Stimulated activated CD8-positive, alpha-beta memory T cell treated with anti-CD3 and anti-CD28 coated beads, Interleukin-15, amount 100 ng/mL, for 4 hours (primary cell): Measurements from ENCODE around the gene ELFN2.

ENCODE experiments used
- DNase-seq, 2 donors: peaks; one replicate each; pipeline ENCODE4 v3.0.0-alpha.2; 2020; ENCODE audit warnings: low read depth in 2 of 2

ELFN2 gene

DNA sequence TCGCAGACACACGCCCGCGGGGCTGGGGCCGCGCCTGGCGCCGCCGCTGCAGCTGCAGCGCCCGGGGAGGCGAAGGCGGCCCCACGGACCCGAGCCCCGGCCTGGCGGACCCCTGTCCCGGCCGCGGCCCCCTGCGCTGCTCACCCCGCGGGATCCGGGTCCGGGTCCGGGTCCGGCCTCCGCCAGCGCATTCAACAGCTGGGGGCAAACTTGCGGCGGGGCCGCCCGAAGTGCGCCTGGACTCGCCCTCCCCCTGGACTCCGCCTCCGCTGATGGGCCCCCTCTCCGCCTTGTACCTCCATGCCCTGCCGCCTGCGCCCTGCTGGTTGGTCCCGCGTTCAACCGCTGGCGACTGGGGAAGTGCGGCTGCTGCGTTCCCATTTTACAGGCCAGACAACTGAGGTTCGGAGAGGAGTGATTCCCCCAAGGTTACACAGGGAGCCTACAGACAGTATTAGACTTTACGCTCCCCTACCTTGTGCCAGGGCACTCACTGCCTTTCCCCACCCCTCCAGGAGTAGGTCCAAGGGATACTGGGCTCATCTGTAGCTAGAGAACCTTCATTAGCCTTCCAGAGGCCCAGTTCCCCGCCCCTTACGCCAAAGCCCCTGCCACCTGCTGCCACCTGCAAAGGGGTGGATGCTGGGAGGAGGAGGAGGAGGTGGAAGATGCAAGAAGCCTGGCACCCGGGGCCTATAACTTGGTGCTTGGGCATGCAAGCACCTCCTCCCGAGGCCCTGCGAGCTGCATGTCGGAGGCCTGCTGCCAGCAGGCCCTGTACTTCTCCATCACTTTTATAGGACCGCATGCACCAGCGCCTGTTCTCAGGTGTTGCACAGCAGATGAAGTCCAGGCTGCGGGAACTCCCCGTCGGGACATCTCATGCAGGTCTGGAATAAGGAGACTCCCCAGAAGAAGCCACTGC is 694 bp upstream of the ELFN2 start:
- DNase-seq: no peak

DNA sequence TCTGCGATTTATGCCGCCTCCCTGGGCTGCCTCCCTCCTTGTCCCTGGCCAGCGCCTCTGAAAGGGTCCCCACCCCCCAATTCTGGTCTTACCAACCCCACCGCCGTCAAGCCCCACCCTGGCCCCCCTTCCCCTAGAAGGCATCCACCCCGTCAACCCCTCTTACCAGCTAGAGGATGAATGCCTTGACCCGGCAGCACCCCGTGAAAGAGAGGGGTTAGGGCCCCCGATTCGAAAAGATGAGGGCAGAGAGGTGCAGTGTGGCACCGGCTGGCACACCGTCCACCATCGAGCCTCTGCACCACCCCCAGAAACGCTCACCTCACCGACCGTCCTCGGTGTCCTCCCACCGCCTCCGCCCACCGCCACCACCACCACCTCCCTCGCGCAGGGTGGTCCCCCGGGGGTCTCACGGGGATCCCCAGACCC is 559 bp downstream of the ELFN2 start:
- DNase-seq: no peak

DNA sequence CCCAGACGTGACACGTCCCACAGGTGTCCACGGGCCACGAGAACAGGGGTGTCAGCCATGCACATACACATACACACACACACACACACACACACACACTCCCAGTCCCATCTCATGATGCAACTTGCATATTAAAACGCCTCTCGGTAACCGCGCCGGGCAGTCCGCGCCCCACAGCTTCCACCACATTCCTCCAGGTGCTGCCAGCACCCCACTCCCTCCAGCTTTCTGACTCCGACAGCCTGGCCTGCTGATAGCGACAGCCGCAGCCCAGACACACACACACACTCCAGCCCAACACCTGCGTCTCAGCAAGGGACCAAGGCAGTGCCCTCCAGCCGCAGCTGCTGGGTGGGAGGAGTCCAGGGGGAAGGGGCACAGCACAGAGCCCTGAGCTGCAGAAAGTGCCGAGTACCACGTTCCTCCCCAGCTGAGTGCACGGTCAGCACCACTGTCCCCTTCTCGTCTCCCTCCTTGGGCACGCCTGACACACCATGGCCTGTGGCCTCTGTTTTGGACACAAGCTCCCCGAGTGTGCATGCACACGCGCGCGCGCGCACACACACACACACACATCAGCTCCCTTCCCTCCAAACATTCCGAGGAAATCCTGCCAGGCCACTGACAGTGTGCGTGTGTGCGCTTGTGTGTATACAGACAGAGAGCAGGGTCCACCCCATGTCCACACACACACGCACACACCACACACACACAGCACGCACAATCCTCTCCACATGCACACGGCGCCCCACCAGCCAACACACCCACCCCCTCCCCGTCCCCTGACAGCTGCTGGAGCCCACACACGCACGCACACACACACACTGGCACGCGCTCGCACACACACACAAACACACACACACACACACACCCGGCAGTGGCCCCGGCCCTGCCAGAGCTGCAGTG is 1.2 kb downstream of the ELFN2 start:
- no peak for DNase-seq

DNA sequence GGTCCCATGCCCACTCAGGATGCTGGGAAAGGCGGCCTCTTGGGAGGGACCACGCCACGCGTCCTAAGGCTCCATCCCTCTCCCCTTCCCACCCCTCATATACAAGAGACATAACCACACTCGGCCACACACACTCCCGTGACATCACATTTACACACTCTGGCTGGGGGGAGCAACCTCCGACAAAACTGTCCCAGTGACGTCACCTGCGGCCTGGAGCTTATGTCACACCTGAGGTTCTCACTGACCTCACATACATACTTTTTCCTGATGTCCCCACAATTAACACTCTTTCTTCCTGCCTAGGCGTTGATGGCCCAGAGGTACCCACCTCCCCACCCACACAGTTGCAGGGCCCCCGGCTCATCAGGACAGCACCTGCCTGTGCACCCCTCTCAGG is 1.9 kb downstream of the ELFN2 start:
- no peak for DNase-seq

DNA sequence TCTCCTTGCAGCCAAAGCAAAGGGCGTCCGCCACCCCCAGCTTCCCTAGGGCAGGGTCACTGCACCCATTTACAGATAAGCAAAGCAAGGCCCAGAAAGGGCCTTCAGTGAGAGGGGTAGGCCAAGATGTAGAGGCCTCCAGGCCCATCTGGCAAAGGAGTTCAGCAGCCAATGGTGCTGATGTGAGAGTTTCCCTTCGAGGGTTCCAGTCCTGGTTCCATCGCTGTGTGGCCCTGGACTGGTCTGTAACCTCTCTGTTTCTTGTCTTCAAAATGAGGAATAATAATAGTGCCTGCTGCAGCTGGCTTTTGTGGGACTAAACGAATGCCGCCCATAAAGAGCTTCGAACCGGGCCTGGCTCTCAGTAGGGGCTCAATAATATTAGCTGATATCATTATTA is 4.0 kb downstream of the ELFN2 start:
- no peak for DNase-seq

DNA sequence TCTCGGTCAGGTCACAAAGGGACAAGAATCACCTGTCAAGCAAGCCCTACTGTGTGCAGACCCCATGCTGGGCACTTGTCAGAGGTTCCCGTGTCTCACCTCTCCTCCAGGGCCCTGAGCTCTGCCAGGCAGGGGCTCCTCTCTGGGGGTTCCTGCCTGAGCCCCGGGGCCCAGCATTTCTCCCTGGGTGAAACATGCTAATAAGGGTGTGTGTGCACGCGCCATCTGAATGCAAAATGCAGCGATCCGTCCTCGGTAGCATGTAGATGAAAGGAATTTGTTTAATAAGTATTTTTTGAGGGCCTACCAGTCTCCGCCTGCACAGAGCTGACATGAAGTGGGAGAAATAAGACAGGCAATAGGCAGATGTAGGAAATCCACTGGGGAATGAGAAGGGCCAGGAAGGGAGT is 5.8 kb downstream of the ELFN2 start:
- DNase-seq: no peak

DNA sequence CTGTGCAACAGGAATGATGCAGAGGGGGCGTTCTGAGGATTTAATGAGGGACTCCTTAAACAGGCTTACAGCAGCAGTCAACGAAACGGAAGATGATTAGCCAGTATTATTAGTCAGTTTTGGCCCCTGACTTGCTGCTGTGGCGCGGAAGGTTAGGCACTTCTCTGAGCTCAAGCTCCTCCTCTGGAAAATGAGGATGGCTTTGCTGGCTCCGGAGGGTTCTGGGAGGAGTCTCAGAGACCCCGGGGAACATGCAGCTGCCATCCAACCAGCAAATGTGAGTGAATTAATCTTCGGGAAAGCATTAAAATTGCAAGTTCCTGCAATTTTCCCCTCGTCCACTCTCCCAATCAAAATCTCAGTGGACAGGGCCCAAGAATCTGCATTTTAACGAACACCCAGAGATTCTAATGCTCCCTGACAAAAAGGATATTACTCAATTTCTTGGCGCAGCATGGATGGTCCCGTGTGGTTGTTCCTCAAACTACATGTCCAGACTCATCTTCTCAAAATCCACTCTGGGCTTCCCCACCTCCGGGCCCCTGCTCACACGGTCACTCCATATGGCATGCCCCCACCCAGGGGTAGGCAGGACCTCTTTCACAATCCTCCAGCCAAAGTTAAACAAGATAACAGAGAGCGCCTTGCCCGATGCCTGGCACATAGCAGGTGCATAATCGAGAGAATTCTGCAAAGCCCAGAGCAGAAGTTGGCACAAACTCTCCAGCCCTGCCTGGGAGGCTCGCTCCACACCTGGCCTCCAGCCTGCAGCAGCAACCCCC is 6.4 kb downstream of the ELFN2 start:
- no peak for DNase-seq

DNA sequence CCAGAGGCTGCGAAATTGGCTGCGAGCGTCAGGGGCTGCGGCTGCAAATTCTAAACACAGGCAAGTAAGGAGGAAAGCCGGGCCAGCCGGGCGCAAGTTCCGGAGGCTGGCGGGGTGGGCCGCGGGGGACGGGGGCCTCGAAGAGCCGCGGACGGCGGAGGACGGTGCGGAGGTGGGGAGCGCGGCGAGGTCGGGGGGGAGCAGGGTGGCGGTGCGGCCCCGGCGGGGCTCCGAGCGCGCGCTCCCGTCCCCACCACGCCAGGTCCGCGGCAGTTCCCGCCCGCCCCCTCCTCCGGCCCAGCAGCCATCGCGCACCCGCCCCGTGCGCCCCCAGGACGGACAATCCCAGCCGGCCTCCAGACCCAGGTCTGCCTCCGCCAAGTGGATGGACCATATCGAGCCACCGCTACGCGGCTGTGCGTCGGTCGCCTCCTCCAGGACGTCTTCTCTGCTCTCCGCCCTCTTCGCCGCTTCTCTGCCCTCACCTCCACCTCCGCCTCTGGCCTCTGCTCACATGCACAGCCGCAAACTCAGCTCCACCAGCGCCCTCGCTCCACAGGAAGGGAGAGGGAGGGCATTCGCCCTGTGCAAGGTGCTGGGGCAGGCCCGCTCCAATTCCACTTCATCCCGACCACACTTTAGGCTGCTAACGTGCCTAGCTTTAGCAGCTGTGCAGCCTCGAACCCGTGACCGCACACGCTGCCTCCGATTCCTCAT is 7.2 kb downstream of the ELFN2 start:
- DNase-seq: no peak

DNA sequence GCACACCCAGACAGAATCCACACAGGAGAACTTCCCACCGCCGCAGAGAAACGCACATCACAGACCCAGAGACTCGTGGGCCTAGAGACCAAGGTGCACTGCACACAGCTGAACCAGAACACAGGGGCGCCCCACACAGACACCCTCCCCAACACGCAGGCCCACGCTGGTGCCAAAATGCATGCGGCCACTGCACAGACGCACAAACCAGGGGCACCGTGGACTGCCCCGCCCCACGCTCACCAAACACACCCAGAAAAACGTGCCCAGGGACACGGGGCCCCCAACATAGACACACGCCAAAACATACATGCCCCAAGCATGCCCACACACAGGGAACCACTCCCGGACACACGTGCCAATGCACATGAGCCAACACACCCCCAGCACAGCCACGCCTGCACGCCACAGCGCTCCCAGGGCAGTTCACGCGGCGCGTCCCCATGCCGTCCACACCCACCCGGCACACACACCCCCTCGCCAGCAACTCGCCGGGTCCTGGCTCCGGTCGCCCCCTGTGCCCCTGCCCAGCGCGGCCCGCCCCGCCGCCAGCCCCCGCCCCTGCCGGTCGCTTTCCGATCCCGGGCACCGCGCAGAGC is 7.8 kb downstream of the ELFN2 start:
- no peak for DNase-seq

DNA sequence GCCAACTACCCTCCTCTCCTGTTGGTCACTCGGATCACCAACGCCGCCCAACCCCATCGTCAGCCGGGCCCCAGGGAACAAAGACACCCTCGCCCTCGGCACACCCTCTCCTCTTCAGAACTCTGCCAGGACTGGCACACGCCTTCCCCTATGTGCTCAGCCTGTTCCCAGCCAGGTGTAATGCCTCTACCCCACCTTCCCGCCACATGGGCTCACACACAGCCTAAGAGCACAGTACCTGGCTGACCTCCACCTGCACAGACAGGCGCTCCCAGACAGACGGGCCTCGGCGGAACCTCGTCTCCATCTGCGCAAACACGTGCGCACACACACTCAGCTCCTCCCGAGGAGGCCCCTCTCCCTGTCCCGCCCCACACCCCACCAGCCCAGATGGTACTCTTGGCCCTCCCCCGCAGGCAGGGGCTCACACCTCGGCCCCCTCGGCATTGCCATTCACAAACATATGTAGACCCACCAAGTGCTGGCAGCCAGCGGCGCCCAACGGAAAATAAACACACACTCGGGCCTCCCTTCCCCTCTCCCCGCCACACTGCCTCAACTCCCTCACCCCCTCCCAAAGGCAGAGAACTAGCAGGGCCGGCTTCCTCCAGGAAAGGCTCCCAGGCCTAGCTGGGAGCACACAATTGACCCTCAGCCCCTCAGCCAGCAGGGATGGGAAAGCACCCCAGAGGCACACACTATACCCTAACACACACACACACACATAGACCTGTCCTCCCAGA is 8.5 kb downstream of the ELFN2 start:
- DNase-seq: no peak

DNA sequence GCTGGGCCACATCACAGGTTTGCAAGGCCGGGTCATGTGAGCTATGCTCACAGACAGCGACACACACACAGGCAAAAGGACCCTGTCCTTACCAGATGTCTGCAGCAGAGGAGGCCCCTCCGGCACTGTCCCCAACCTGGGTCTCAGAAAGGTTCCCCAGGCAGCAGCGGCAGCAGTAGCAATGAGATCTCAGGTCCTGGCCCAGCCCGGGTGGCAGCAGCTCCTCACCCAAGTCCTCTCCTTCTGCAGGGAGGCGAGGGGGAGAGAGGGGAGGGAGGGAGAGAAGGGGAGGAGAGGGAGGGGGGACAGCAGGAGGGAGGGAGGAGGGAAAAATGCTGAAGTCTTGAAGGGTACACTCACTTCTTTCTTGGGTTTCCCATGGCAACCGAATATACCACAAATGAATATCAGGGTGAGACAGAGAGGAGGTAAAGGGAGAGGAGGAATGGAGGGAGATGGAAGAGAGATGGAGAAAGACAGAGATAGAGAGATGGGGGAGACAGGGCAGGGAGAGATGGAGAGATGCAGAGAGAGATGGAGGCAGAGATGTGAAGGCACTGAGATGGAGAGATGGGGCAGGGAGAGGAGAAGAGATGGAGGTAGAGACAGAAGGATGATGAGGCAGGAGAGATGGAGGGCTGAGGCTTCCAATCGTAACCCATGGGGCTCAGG is 9.5 kb downstream of the ELFN2 start:
- no peak for DNase-seq

DNA sequence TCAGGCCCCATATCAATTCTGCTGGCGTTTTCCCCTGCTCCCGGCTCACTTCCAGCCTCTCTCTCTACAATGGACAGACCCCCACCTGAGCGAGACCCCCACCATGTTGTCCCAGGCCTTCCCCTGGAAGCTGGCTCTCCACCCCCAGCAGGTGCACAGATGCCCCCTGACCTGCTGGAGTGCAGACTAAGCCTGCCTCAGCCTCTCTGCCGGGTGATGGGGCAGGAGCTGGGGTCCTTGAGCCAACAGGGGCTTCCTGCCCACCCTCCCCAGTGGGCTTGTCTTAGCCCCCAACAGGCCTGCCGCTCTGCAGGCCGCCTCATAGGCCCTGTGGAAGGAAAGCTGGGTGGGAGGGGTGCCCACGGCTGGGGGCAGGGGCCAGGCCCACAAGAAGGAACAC is 10.0 kb downstream of the ELFN2 start:
- no peak for DNase-seq

DNA sequence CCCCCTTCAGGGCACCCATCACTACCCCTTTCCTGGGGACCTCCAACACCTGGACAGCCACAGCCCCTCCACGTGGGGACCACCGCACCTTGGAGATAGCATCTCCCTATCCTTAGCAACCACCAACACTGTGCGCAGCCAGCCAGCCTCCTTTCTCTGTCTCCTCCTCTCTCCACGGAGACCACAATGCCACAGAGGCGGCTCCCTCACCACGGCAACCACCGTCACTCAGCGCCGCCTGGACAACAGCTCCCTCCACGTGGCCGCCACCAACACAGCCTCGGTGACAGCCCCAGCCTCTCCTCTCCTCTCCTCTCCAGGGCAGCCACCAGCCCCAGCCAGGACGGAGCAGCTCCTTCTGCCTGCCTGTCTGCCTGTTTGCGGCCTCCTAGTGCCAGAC is 10.5 kb downstream of the ELFN2 start:
- no peak for DNase-seq

DNA sequence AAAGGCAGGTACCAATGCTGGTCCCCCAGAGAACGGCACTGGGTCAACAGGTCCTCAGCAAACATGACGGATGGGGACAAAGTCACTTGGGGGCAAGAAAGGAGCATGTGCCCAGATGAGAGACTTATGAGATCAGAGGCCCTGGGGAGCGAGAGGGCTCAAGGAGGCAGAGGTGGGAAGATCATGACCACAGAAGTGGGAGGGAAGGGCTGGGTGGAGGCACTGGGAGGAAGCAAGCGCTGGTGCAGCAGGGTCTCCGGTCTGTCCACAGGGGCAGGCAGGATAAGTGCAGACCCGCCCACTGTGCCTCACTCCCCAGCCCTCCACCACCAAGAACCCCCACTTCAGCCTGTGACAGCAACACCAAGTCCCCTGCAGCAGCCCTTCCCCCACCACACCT is 10.9 kb downstream of the ELFN2 start:
- DNase-seq: no peak

DNA sequence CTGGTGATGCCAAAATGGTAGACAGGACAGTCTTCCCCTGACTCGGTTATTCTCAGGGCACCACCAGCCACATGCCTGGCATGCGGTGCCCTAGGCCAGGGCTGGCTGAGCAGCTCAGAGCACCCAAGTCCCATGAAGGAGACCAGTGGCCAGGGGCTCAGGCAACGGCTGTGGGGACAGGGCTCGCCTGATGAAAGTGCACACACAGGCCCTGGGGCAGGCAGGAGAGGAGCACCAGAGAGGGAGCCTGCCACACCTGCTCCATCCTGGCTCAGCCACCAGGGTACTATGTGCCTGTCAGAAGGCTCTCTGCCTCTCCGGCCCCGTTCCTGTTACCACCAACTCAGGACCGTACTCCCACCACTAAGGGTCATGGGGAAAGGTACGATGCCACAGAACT is 12.1 kb downstream of the ELFN2 start:
- DNase-seq: no peak

DNA sequence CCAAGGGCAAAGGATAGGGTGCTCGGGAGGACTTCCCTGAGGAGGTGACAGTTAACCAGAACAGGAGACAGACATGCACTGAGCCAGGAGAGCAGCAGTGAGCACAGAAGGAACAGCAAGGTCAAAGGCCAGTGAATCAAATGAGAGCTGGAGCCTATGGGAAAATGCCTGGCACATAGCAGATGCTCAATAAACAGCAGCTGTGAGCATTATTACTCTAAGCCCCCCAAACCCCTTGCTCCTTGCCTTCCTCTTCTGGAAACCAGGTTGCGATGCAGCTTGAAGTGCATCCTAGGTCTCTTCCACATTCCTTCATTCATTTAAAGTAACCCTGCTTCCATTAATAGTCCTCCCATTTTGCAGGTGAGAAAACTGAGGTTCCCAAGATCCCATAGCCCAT is 13.0 kb downstream of the ELFN2 start:
- no peak for DNase-seq

DNA sequence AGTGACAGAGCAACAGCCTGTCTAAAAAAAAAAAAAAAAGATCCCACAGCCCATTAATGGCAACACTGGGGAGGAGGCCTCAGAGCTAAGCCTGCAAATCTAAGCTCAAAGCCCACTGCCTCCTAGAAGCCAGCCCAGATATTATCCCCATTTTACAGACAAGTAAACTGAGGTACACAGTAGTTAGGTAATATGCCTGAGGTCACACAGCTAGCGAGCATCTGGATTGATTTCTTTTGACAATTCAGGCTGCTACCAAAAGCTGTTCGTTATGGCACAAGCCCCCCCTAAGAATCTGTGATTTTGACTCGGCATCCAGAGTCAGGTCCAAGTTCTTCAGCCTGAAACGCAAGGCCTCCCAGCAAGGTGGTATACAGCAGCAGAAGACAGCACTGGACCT is 13.7 kb downstream of the ELFN2 start:
- DNase-seq: no peak

DNA sequence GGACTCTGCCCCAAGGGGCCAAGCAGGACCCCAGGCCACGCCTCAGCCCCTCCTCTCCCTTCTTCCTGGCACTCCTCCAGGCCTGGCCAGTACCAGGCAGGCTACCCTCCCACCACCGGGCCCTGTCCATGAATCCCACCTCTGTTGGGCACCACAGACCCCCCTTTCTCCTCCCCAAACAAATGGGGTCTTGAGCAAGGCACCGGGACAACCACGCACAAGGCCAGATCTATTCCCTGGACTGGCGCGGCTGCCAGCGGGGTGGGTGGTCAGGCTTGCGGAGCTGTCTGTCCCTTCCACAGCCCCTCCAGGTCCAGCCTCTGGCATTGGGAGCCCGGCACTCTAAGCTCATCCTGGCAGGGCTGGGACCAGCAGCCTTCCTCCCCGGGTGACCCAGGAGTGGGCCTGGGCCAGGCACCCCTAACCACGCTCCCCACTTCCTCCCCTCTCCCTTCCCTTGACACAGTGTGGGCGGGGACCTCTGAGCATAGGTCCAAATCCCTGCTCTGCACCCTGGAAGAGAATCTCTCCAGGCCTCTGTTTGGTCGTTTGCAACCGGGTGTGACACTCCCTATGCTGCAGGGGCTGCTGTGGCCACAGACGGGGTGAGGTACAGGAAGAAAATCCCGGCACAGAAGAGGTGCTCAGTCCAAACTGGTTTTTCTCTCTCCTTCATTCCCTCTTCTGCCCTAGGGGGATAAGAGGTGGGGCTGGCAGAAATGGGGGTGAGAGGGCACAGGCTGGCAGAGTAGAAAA is 14.6 kb downstream of the ELFN2 start:
- DNase-seq: no peak

DNA sequence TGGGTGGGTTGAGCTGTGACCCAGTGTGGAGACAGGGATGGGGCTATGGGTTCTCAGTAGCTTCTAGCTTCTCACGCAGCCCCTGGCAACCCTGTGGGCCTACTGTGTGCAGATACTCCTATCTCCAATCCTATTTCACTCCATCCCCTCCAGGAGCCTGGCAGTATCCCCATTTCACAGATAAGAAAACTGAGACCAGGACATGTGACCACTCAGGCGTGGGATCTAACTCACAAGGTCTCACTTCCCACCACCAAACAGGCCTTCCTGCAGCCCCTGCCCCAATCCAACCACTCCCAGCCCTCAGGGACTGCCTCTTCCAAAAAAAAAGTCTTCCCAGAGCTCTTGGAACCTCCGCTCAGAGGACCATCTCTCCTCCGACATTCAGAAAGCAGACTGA is 15.6 kb downstream of the ELFN2 start:
- DNase-seq: no peak
